ENCODE data around the gene ARG1. TPM values are rescaled to one million over a fixed set of nuclear protein-coding genes. Genes with fewer than 3 reads are reported as not detected.
"Not testable (repeated sequence)": the region's sequence is repeated elsewhere in the genome, so short reads cannot be mapped to it uniquely, and the experiment has no call there.

ARG1 gene
- under 1 TPM in 1 of 4 donors, not detected in 3; 0.81 TPM for total RNA-seq

GRCh38 chr6:131572686-131573415 is at the start of gene ARG1:
TSS of gene ARG1 (plus strand) at chr6:131573226. CDS start at chr6:131573283, 57 bp downstream.
- H3K27me3 ChIP-seq, result no peaks in the 10 kb centered on the region
- peaks cover 0 to 54% of the 10 kb centered on the region in 2 donors for H3K36me3 ChIP-seq

GRCh38 chr6:131523988-131524673 is 48.9 kb upstream of the ARG1 start:
- H3K27ac ChIP-seq, result no peak overlapping the region
- no peaks in the 10 kb centered on the region for H3K27me3 ChIP-seq
- H3K9me3 ChIP-seq, result no peaks in the 10 kb centered on the region
- TF ChIP-seq POLR2AphosphoS5 (IDR thresholded peaks at IDR 0.05) (no peak), POLR2A (IDR thresholded peaks at IDR 0.05) (no peak), EP300 (IDR thresholded peaks at IDR 0.05) (no peak), CTCF (IDR thresholded peaks at IDR 0.05) (no peak)
- 67 to 80% methylated on average over 1 of the region's 1 CpG for WGBS, 2 donors (ENCODE audit: low coverage in 1 of 2)
- no peaks in the 10 kb centered on the region for H3K36me3 ChIP-seq
- no peak overlapping the region for H3K4me3 ChIP-seq
- ATAC-seq, result no peak
- H3K4me1 ChIP-seq, result no peaks in the 10 kb centered on the region

More at GRCh38 chr6:131572686-131573415, at the start of gene ARG1:
- WGBS, 2 donors (ENCODE audit: low coverage in 1 of 2), result 80 to 91% methylated on average over 3 to 6 of the region's 6 CpGs
- Histone ChIP-seq H3K4me1 (no peaks in the 10 kb centered on the region), H3K27ac (no peak within 1 kb of the TSS), H3K9me3 (no peaks in the 10 kb centered on the region), H3K4me3 (no peak within 1 kb of the TSS)
- TF ChIP-seq POLR2AphosphoS5 (IDR thresholded peaks at IDR 0.05) (no peak), POLR2A (IDR thresholded peaks at IDR 0.05) (no peak)
- ATAC-seq, result no peak

GRCh38 chr6:131524695-131525336 is 48.2 kb upstream of the ARG1 start:
- H3K27me3 ChIP-seq, result no peaks in the 10 kb centered on the region
- H3K36me3 ChIP-seq, result no peaks in the 10 kb centered on the region
- H3K27ac ChIP-seq, result no peak overlapping the region
- no peak for ATAC-seq
- no peaks in the 10 kb centered on the region for H3K4me1 ChIP-seq
- no peak overlapping the region for H3K4me3 ChIP-seq
- WGBS, 2 donors (ENCODE audit: low coverage in 1 of 2), result 91 to 97% methylated on average over 10 to 20 of the region's 25 CpGs
- no peaks in the 10 kb centered on the region for H3K9me3 ChIP-seq
- TF ChIP-seq CTCF (IDR thresholded peaks at IDR 0.05), result no peak
- no peak for TF ChIP-seq POLR2A (IDR thresholded peaks at IDR 0.05)
- TF ChIP-seq POLR2AphosphoS5 (IDR thresholded peaks at IDR 0.05), result no peak
- no peak for TF ChIP-seq EP300 (IDR thresholded peaks at IDR 0.05)

GRCh38 chr6:131530936-131531335 is 42.1 kb upstream of the ARG1 start:
- H3K9me3 ChIP-seq, ATAC-seq, H3K27me3 ChIP-seq, H3K27ac ChIP-seq, H3K36me3 ChIP-seq, H3K4me3 ChIP-seq, H3K4me1 ChIP-seq: not testable (repeated sequence)
- WGBS, 2 donors (ENCODE audit: low coverage in 1 of 2), result 87 to 89% methylated on average over 3 to 5 of the region's 5 CpGs

- H3K4me1 ChIP-seq, H3K27me3 ChIP-seq, ATAC-seq, H3K27ac ChIP-seq, H3K4me3 ChIP-seq, H3K36me3 ChIP-seq, H3K9me3 ChIP-seq: not testable (repeated sequence)
- 68 to 82% methylated on average over 4 to 5 of the region's 12 CpGs for WGBS, 2 donors (ENCODE audit: low coverage in 1 of 2)
Measured at GRCh38 chr6:131531681-131532080, 41.3 kb upstream of the ARG1 start.

- Histone ChIP-seq H3K4me1 (no peaks in the 10 kb centered on the region), H3K9me3 (no peaks in the 10 kb centered on the region), H3K4me3 (no peak overlapping the region), H3K27ac (no peak overlapping the region), H3K27me3 (peaks cover 5% of the 10 kb centered on the region), H3K36me3 (no peaks in the 10 kb centered on the region)
- TF ChIP-seq CTCF (IDR thresholded peaks at IDR 0.05) (no peak), EP300 (IDR thresholded peaks at IDR 0.05) (no peak)
- no peak for ATAC-seq
- WGBS, 2 donors (ENCODE audit: low coverage in 1 of 2), result 61 to 80% methylated on average over 2 to 3 of the region's 3 CpGs
Measured at GRCh38 chr6:131532580-131533039, 40.4 kb upstream of the ARG1 start.

- H3K4me3 ChIP-seq, H3K4me1 ChIP-seq, H3K9me3 ChIP-seq, H3K36me3 ChIP-seq, ATAC-seq, H3K27ac ChIP-seq, H3K27me3 ChIP-seq: not testable (repeated sequence)
- no CpG with 5 or more reads among the region's 4 CpGs for WGBS, 2 donors (ENCODE audit: low coverage in 1 of 2)
Measured at GRCh38 chr6:131538615-131539014, 34.4 kb upstream of the ARG1 start.
